ENCODE results near the gene ADAMTS7.
A peak's percentile ranks its signal among the peaks of the same experiment; 100 is the strongest.

ADAMTS7 gene

DNA sequence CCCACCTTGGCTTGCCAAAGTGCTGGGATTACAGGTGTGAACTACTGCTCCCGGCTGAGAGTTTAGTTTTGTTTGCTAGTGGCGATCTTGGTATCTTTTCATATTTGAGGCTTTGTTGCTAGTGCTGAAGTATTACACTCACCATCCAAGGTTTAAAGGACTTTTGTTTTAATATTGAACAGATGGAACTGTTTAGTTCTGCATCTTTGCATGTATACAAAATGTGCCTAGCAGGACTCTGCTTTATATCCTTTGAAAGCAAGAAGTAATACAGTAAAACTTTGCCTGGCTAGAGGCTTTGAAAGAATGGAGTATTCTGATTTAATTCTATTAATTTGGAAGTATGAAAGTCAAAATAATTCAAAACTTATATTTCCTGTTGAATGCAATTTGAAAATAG lies 92.4 kb downstream of the ADAMTS7 start:
- FAIRE-seq (no peak), DNase-seq (ENCODE audit: insufficient read length, low spot score) (no peak)
- TF ChIP-seq POLR2A (IDR thresholded peaks at IDR 0.05; ENCODE audit: low read depth, low read length): no peak

DNA sequence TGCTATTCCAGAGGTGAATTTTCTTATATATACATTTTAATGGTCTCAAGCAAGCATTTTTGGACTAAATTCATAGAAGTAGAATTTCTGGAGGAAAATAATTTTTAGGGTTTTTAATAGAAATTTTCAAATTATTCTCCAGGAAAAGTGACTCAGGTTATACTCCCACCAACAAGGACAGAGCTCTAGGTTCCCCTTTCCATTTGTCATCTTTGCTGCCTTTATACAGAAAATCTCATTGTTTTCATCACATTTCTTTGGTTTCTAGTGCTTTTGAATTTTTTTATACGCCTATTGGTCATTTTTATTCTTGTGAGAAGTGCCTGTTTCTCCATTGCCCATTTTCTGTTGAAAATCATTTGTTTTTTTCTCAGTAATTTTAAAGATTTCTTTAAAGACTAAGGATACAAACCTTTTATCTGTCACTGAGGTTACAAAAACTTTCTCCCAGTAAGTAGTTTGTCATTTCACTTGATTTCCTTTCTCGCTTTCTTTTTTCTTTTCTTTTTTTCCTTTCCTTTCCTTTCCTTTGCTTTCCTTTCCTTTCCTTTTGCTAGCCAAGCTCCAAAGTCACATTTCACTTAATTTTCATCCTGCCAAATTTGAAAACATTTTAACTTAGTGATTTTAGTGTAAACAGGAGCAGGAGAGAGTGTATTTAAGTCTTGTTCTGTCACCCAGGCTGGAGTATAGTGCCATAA lies 93.2 kb downstream of the ADAMTS7 start:
- FAIRE-seq: no peak

DNA sequence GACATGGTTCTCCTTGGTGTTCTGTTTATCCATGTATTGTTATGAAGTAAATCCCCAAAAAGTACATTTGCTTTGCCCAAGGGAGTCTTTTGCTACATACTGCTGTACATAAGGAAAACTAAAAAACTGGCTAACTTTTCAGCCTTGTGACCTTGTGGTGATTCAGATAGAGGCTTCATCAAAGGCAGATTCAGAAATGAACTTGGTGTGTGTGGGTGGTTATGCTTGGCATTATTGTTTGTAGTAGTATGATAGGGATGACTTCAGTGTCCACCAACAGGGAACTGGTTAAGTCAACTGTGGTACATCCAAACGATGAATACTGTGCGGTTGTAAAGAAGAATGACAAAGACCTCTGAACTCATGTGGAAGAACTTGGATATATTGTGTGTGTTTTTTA lies 94.6 kb downstream of the ADAMTS7 start:
- DNase-seq (ENCODE audit: insufficient read length, low spot score) (no peak), FAIRE-seq (no peak)
- no peak for TF ChIP-seq POLR2A (IDR thresholded peaks at IDR 0.05; ENCODE audit: low read depth, low read length)

More for the DNA sequence above, 93.2 kb downstream of the ADAMTS7 start:
- TF ChIP-seq POLR2A (IDR thresholded peaks at IDR 0.05; ENCODE audit: low read depth, low read length): no peak
- DNase-seq (ENCODE audit: insufficient read length, low spot score): no peak

DNA sequence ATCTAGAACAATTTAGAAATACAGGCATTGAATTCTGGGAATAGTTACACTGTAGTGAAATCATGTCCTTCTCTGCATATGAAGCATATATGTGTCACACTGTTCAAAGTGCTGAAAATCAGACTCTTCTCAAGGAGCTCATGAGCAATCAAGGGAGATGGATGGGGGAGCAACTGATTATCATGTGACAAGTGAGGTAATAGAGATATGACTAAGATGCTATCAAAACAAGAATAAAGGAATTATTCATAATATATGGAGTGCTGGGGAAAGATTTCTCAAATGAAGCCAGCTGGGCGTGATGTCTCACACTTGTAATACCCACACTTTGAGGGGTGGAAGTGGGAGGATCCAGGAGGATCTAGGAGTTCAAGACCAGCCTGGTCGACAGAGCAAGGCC lies 95.3 kb downstream of the ADAMTS7 start:
- no peak for TF ChIP-seq POLR2A (IDR thresholded peaks at IDR 0.05; ENCODE audit: low read depth, low read length)
- peak; percentile 83 for FAIRE-seq
- no peak for DNase-seq (ENCODE audit: insufficient read length, low spot score)

DNA sequence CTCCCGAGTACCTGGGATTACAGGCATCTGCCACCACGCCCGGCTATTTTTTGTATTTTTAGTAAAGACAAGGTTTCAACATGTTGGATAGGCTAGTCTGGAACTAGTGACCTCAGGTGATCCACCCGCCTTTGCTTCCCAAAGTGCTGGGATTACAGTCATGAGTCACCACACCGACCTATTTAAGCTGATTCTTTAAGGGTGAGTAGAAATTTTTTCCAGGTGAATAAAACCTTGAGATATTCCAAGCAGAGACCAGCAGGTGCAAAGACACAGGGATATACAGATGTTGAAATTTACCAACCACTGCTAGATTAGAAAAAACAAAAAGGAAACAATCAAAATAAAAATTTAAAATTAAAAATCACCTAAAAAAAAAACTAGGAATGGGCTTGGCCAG lies 95.8 kb downstream of the ADAMTS7 start:
- TF ChIP-seq POLR2A (IDR thresholded peaks at IDR 0.05; ENCODE audit: low read depth, low read length): no peak
- no peak for FAIRE-seq
- DNase-seq (ENCODE audit: insufficient read length, low spot score): no peak

DNA sequence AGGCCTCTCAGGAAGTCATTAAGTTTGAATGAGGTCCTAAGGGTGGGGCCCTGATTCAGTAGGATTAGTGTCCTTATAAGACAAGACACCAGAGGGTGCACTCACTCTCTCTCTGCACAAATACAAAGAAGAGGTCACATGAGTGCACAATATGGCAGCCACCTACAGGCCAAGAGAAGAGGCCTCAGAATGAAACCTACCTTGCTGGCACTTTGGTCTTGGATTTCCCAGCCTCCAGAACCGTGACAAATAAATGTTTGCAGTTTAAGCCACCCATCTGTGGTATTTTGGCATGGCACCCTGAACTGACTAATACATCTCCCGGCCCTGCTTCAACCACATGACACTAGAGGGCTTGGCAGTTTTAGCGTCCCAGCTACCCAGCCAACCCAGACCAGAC lies 96.4 kb downstream of the ADAMTS7 start:
- no peak for TF ChIP-seq POLR2A (IDR thresholded peaks at IDR 0.05; ENCODE audit: low read depth, low read length)
- DNase-seq (ENCODE audit: insufficient read length, low spot score) (no peak), FAIRE-seq (no peak)

DNA sequence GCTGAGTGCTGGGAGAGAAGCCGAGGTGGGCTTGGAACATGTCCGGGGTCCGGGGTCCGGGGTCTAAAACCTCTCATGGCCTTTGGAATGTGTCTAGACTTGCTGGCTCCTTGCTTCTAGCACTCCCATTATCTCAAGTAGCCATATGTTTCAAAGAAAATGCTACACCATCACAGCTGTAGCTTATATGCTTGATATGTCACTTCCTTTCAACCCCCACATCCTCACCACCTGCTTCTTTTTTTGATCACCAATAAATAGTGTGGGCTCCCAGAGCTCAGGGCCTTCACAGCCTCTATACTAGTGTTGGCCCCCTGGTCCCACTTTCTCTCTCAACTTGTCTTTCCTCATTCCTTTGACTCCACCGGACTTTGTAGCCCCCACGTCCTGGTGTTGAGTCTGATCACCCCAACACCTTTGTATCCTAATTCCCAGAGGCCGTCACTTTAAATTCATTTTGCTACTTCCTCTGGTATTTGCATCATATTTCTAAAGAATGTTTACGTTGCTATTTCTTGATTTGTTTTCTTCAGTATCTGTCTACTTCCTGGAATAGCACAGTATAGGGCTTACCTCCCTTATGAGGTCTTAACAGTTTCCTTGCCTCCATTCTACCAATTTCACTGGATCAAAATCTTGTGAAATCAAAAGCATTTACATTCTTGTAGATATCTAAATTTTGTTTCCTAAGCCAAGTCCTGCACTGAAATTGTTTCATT lies 98.3 kb downstream of the ADAMTS7 start:
- no peak for TF ChIP-seq POLR2A (IDR thresholded peaks at IDR 0.05; ENCODE audit: low read depth, low read length)
- DNase-seq (ENCODE audit: insufficient read length, low spot score) (no peak), FAIRE-seq (no peak)

DNA sequence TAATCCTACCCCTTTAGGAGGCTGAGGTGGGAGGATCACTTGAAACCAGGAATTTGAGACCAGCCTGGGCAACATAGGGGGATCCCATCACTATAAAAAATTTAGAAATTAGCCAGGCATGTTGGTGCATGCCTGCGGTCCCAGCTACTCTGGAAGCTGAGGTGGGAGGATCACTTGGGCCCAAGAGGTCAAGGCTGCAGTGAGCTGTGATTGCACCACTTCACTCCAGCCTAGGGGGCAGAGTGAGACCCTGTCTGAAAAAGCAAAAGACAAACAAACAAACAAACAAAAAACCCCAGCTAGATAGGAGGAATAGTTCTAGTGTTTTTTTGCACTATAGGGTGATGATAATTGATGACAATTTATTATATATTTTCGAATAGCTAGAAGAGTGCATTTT lies 99.6 kb downstream of the ADAMTS7 start:
- no peak for DNase-seq (ENCODE audit: insufficient read length, low spot score)
- FAIRE-seq: no peak
- TF ChIP-seq POLR2A (IDR thresholded peaks at IDR 0.05; ENCODE audit: low read depth, low read length): no peak

DNA sequence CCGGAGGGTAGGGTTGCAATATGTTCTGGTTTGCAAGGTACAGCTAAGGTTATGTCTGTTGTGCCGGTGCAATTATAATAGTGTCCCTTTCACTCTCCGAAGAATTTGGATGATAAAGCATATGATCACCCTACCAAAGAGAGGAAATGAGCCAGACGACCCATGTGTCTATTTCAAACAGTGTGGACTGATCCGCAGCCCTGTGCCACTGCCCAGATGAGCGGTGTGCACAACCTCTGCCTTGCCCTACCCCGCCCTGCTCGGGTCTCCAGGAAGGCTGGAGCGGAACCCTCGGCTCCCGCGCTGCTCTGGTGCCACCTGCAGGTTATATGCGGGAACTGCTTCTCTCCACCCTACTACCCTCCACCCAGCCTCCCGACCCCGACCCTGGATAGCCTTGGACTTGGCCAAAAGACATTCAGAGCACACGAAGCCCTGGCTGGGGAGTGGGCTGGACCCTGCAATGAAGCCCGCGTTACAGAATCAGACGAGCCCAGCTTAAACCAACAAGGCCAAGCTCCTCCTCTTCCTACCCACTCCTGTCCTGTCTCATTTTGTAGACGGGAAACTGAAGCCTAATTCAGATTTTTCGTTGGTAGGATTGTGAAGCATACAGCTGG lies 101.9 kb downstream of the ADAMTS7 start:
- FAIRE-seq (no peak), DNase-seq (ENCODE audit: insufficient read length, low spot score) (peak; percentile 37)
- TF ChIP-seq POLR2A (IDR thresholded peaks at IDR 0.05; ENCODE audit: low read depth, low read length): no peak
